Head of caudate nucleus (tissue), 42 donors: ENCODE measurements around the gene CRISP2.
"Not testable (repeated sequence)": the region's sequence is repeated elsewhere in the genome, so short reads cannot be mapped to it uniquely, and the experiment has no call there.

Source experiments
- DNase-seq, 42 donors: peaks; one replicate each; pipeline versions ENCODE4 v3.0.0 to v3.0.0-alpha.2; 2020 to 2021; ENCODE audit warnings: mixed read lengths in 7 of 42
- intact Hi-C: fragments of 100-400 bp; cut with DNase I; formaldehyde crosslinking; loops from one replicate; pipeline ENCODE4 v1.15.0; 2022

Gene CRISP2

DNA sequence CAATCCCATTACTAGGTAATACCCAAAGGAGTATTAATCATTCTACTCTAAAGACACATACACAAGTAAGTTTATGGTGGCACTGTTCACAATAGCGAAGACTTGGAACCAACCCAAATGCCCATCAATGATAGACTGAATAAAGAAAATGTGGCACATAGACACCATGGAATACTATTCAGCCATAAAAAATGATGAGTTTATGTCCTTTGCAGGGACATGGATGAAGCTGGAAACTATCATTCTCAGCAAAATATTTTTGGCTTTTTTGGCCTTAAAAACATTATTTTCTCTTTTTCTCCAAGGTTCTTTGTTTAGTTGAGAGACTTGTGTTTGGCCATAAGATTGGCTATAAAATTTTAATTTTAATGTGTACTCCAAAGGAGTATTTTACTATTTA, 49.3 kb downstream of the CRISP2 start:
- DNase-seq, intact Hi-C loops: not testable (repeated sequence)

GRCh38 chr6:49662892-49663261, 50.5 kb downstream of the CRISP2 start:
- DNase-seq, result no peak
- intact Hi-C loops, result no loop called here

DNA sequence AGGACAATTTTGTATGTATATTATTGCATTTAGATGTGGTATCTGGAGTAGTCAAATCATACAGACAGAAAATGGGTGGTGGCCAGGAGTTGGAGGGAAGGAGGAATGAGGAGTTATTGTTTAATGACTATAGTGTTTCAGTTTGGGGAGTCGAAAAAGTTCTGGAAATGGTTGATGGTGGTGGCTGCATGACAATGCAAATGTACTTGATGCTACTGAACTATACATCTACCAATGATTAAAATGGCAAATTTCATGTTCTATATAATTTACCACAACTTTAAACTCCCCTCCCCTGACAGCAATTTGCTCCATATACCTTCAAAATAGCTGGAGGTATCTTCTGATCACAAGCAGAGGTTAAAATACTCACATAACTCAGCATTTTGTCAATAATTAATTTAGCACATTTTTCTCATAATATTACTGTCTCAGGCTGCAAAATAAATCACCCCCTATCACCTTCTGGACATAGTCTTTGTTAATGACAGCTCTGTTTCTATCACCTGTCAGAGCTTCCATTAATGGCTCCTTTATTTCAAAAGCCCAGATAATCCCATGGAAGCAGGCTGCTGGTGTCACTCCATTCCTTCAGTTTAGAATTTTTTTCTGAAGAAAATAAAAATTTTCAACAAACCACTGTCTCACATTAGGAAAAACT, 51.0 kb downstream of the CRISP2 start:
- no peak for DNase-seq
- intact Hi-C loops, result no loop called here

GRCh38 chr6:49653942-49654341, 59.4 kb downstream of the CRISP2 start:
- no peak for DNase-seq
- intact Hi-C loops, result no loop called here

- intact Hi-C loops, result no loop called here
- no peak for DNase-seq
Measured at GRCh38 chr6:49653438-49653837, 59.9 kb downstream of the CRISP2 start.

DNA sequence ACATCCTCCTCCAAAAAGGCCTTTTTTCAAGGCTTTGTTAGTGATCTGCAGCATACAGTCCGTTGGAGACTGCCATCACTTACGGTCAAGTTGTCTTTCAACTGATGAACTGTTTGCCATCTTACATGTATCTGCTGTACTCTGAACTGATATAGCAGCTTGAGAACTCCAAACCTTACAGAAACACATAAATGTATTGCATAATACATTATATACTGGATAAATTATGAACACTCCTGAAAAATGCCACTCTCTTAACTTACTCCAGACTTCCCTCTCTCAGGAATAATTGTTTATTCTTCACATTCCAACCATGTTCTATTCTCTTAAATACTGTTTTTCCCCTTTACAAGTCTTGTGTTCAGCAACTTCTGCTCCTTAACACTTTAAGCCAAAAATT, 62.1 kb downstream of the CRISP2 start:
- DNase-seq, result no peak
- intact Hi-C loops, result no loop called here

- intact Hi-C loops, result no loop called here
Measured at GRCh38 chr6:49649988-49650387, 63.4 kb downstream of the CRISP2 start.

GRCh38 chr6:49648036-49648435, 65.3 kb downstream of the CRISP2 start:
- intact Hi-C loops, result no loop called here
- no peak for DNase-seq

More at GRCh38 chr6:49649988-49650387, 63.4 kb downstream of the CRISP2 start:
- no peak for DNase-seq

GRCh38 chr6:49647476-49647875, 65.9 kb downstream of the CRISP2 start:
- no peak for DNase-seq
- intact Hi-C loops, result no loop called here

DNA sequence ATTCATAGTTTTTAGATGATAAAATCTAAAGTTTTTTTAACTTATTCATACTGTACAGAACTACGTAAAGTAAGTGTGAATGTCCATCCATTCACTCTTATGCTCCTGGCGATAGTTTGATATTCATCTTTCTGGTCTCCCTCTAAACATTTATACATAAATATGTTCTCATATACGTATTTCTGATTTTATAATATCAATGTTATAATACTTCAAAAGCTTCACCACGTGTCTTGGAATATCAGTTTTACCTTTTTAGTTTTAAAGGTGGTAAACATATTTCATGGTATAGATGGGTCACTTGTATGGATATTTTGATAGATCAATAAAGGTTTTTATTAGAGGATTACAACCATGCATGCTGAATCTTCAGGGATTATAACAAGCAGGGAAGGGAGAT, 66.4 kb downstream of the CRISP2 start:
- no peak for DNase-seq
- intact Hi-C loops, result no loop called here

DNA sequence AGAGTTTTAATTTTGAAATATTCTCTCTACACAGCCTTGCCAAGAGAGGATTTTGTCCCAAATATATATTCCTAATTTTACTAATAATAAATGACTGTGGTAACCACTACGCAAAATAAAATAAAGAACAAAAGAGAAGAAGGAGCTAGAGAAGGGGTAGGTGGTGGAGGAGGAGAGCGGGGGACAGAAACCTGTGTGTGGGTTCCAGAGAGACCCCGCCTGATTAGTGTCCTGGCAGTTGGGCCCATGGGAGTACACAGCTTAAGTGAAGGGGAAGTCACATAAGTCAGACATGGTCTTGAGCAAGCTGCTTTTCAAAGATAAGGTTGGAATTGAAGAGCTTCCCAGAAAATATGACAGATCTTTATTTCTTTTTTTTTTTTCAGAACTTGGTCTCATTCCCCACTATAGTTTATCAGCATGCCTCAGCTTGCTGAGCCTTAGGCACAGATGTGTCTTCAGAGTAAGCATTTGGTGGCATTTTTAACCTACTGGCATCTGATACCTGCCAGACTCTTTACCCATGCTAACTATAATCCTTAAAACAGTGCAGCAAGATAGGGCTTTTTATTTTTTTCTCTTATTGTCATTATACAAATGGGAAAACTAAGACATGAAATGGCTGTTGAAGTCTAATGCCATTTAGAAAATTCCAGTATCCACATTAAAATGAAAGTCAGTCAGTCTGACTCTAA, 67.1 kb downstream of the CRISP2 start:
- intact Hi-C loops, result no loop called here
- no peak for DNase-seq

- intact Hi-C loops, result no loop called here
- no peak for DNase-seq
Measured at GRCh38 chr6:49645139-49645538, 68.2 kb downstream of the CRISP2 start.
